ENCODE measurements around the gene KCND3.

DNA sequence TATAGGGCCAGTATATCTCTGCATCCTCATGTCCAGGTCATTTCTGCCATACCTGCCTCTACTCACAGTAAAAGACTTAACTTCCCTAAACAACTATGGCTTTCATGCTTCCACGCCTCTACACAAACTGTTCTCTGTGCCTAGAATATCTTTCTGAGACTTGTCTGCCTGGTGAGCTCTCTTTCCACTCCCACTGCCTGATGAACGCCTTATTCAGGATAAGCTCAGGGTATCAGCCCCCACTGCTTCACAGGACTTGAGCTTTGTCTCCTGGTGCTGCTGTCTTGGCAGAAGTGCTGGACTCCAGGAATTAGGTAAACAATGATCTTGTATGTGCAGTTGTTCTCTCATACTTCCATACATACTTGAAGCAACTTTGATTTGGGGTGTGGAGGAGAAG, 238.6 kb downstream of the KCND3 start:
- TF ChIP-seq, protein P1, sequence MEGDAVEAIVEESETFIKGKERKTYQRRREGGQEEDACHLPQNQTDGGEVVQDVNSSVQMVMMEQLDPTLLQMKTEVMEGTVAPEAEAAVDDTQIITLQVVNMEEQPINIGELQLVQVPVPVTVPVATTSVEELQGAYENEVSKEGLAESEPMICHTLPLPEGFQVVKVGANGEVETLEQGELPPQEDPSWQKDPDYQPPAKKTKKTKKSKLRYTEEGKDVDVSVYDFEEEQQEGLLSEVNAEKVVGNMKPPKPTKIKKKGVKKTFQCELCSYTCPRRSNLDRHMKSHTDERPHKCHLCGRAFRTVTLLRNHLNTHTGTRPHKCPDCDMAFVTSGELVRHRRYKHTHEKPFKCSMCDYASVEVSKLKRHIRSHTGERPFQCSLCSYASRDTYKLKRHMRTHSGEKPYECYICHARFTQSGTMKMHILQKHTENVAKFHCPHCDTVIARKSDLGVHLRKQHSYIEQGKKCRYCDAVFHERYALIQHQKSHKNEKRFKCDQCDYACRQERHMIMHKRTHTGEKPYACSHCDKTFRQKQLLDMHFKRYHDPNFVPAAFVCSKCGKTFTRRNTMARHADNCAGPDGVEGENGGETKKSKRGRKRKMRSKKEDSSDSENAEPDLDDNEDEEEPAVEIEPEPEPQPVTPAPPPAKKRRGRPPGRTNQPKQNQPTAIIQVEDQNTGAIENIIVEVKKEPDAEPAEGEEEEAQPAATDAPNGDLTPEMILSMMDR (conservative IDR thresholded peaks at IDR 0.05): no peak
- no peak for TF ChIP-seq ZFX (IDR thresholded peaks at IDR 0.05)
